GM12865 (cell line): Measurements from ENCODE around the gene GRSF1.

Source experiments
- DNase-seq: peaks from one replicate; pipeline ENCODE4 v3.0.0; 2010; ENCODE audit warnings: low read depth
- H3K4me3 ChIP-seq: 2 replicates; pipeline ENCODE4 v1.5.1; 2011; ENCODE audit warnings: mild to moderate bottlenecking, low read depth, low read length, control low read depth
- TF ChIP-seq, protein P1 (sequence below): IDR thresholded peaks from 2 replicates; pipeline ENCODE4 v1.5.1; 2011; ENCODE audit warnings: low read length, control low read depth, low read depth, inconsistent platforms; ENCODE audit not compliant: insufficient read depth; ENCODE audit errors: missing control alignments

Gene GRSF1

DNA sequence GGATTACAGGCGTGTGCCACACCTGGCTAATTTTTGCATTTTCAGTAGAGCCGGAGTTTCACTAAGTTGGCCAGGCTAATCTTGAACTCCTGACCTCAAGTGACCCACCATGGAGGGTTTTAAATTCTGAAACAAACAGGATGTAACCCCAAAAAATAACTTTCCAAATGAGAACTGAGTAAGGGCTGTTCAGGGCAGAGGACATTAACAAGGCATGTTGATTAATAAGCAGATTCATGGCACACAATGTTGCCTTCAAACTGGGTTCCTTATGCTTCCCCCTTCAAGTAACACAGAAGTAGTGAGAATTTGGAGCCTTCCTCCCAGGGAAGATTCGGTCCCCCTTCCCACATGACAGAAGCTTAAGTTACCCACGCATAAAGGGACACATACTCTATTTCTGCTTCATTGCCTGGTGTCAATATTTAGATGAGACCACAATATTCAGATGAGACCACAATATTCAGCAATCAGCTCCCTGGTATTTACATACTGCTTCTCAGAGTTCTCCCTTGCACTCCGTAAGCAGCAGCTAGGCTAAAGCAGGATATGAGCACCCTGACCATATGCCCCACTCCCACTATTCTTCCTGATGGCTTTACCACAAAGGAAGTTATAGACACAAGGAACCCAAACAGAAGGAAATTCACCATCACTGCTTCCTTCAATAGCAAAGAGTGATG lies 21.4 kb downstream of the GRSF1 start:
- DNase-seq: peak; percentile 19
- H3K4me3 ChIP-seq: no peak overlapping the region
- TF ChIP-seq, protein P1, sequence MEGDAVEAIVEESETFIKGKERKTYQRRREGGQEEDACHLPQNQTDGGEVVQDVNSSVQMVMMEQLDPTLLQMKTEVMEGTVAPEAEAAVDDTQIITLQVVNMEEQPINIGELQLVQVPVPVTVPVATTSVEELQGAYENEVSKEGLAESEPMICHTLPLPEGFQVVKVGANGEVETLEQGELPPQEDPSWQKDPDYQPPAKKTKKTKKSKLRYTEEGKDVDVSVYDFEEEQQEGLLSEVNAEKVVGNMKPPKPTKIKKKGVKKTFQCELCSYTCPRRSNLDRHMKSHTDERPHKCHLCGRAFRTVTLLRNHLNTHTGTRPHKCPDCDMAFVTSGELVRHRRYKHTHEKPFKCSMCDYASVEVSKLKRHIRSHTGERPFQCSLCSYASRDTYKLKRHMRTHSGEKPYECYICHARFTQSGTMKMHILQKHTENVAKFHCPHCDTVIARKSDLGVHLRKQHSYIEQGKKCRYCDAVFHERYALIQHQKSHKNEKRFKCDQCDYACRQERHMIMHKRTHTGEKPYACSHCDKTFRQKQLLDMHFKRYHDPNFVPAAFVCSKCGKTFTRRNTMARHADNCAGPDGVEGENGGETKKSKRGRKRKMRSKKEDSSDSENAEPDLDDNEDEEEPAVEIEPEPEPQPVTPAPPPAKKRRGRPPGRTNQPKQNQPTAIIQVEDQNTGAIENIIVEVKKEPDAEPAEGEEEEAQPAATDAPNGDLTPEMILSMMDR: no peak

DNA sequence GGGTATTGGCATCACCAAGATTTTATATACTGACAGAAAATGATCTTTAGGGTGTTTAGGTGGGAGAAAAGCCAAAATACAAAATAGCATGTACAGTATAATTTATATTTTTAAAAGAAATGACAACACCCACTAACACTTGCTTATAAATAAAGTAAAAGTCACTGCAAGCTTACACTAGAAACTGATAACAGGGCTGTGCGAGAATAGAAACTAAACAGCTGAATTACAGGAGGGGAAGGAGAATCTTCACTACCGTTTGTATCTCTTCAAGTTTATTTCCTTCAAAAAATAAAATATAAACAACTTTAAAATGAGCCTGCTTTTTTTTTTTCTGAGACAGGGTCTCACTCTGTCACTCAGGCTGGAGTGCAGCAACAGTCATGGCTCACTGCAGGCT lies 22.8 kb downstream of the GRSF1 start:
- TF ChIP-seq, protein P1: no peak
- peak; percentile 15 for DNase-seq
- no peak overlapping the region for H3K4me3 ChIP-seq

DNA sequence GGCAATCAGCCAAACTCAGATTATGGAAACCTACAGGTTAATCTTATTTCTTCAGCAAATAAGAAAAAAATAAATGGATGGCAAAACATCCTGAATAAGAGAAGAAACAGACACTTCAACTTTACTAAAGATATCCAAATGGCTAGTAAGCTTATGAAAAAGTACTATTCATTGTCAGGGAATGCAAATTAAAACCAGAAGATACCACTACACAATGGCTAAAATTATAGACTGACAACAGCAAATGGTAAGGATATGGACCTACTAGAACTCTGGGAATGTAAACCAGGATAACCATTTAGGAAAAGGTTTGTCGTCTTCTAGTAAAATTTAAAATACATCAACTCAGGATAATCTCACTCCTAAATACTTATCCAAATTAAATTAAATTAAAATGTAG lies 24.3 kb downstream of the GRSF1 start:
- H3K4me3 ChIP-seq: no peak overlapping the region
- DNase-seq: no peak
- TF ChIP-seq, protein P1: no peak

DNA sequence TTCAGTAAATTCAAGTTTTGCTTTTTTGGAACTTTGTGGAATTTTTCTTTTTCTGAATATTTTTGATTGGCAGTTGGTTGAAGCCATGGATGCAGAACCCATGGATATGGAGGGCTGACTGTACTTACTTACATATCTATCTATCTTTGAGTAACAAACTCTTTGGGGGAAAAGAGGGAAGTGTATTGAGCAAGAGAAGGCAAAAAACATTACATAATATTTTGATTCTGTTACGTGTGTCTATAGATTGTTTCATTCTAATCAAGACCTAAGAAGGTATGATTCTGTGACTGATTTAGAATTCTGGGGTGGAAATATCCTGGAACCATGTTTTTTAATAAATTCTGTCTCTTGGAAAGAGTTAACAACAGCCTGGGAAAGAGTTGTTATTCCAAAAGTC lies 31.5 kb downstream of the GRSF1 start:
- TF ChIP-seq, protein P1: no peak
- no peak overlapping the region for H3K4me3 ChIP-seq
- DNase-seq: no peak

DNA sequence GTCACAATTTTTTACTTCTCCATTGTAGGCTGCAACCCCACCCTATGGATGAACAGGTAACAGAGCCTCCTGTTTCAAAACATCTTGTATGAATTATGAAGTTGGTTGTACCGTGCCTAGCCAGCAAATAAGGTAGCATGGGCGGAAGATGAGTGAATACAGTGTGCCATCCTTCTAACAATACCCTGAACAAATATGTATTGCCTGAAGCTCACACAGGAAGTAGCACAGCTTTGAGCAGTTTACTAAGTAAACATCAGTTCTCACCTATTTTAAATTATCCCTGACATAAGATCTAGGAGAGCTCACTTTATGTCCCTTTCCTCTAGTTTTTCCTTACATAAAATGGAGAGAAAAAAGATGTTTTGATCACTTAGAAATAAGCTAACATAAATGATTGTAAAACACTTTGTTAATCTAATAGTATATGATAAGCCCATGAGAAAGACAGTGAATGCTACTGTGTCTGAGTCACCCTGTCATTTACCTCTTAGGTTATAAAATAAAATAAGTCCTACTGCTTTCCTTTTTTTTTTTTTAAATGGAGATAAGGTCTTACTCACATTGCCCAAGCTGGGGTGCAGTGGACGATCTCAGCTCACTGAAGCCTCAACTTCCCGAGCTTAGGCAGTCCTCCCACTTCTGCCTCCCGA lies 36.6 kb downstream of the GRSF1 start:
- DNase-seq: no peak
- no peak overlapping the region for H3K4me3 ChIP-seq
- TF ChIP-seq, protein P1: no peak

DNA sequence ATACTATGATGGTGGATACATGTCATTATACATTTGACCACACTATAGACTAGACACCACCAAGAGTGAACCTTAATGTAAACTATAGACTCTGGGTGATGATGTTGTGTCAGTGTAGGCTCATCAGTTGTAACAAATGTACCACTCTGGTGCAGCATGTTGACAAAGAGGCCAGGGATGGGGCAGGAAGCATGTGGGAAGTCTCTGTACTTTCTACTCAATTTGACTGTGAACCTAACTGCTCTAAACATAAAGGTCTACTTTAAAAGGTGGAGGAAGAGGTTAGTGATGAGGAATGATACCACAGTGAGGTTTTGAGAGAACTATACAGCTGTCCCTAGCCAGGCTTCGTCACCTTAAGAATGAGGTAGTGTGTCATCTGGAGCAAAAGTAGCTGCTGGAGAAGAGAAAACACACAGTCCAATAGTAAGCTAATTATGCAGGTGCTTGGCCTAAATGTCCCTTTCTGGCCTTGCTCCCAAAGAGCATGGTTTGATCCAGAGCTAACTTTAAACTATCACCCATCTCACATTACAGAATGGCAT lies 38.4 kb downstream of the GRSF1 start:
- peak; percentile 32 for DNase-seq
- H3K4me3 ChIP-seq: no peak overlapping the region
- TF ChIP-seq, protein P1: no peak
